Measurements from ENCODE around the gene SLC5A9.
"Not testable (repeated sequence)": the region's sequence is repeated elsewhere in the genome, so short reads cannot be mapped to it uniquely, and the experiment has no call there.

SLC5A9 gene

DNA sequence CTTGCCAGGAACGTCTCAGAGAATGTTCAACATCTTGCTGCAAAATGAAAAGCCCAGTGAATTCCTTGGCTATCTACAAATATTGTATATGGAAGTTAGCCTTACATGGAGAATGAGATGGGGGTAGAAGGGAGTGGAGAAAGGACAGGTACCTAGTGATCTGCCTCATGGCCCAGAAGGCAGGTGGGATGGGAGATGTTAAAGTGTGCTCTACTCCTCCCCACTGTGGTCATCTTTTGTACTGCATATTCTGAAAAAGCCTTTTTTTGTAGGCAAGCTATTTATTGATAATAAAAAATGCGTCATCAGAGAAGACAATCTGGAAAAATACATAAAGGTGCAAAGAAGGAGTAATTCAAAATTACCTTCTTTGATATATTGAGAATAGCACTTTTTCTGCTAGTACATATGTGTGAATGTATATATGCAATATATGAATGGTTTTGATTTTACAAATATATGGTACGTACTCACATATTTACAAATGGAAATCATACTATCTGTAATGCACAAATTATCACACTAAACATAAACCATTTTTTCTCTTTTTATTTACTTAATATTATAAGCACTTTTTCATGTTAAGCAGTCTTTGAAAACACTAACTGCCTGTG is 19.1 kb upstream of the SLC5A9 start:
- no peak for DNase-seq
- H3K9me3 Mint-ChIP-seq = no peaks in the 10 kb centered on the region
- peak in 1 of 2 donors; percentile 49 for ATAC-seq (replicated peaks)
- H3K27me3 Mint-ChIP-seq = peaks cover 8 to 11% of the 10 kb centered on the region in 2 donors
- H3K27ac Mint-ChIP-seq = no peak overlapping the region
- H3K4me3 Mint-ChIP-seq = no peak overlapping the region
- H3K36me3 Mint-ChIP-seq = no peaks in the 10 kb centered on the region
- peaks cover 0 to 4% of the 10 kb centered on the region in 2 donors for H3K4me1 Mint-ChIP-seq

- no peaks in the 10 kb centered on the region for H3K9me3 Mint-ChIP-seq
- no peak overlapping the region for H3K4me3 Mint-ChIP-seq
- ATAC-seq (replicated peaks) (no peak), DNase-seq (no peak)
- no peak overlapping the region for H3K27ac Mint-ChIP-seq
- no peaks in the 10 kb centered on the region for H3K36me3 Mint-ChIP-seq
- H3K4me1 Mint-ChIP-seq = peaks cover 0 to 4% of the 10 kb centered on the region in 2 donors
- H3K27me3 Mint-ChIP-seq = peaks cover 8 to 11% of the 10 kb centered on the region in 2 donors
Measured at GRCh38 chr1:48205522-48205921, 17.0 kb upstream of the SLC5A9 start.

DNA sequence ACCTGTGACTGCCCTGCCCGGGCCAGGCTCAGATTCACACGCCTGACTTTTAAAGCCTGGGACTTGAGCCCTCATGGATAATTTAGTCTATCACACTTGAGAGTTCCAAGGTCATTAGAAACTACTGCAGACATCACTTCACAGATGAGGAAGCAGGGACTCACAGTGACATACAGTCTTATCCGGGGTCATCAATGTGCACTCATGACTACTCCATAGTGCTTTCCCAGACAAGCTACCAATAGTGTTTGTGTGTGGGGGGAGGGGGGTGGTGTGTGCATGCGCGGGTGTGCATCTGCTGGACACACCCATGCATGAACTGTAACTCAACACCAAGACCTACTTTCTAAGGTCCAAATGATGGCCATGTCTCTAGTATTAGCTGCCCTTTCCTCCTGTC is 16.1 kb upstream of the SLC5A9 start:
- Mint-ChIP-seq H3K27ac (no peak overlapping the region), H3K4me1 (peaks cover 0 to 4% of the 10 kb centered on the region in 2 donors), H3K9me3 (no peaks in the 10 kb centered on the region), H3K4me3 (no peak overlapping the region), H3K36me3 (no peaks in the 10 kb centered on the region), H3K27me3 (peaks cover 2 to 7% of the 10 kb centered on the region in 2 donors)
- DNase-seq (no peak), ATAC-seq (replicated peaks) (no peak)

DNA sequence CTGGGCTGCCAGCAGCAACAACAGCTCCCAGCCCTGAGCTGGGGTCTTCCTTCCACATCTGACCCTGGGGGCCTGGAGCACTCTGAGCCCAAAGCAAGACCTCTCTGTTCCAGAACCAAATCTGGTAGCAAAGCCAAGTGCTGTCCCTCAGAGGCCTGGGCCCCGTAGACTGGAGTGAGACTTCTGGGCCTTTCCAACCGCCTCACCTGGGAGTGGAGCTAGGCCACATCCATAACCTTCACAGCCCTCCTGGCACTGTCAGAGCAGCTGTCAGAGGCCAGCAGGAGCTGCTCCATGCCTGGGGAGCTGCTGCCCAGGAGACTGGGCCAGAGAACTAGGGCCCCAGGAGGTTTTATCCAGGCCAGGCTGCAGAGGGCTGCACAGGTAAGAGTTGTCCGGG is 15.4 kb upstream of the SLC5A9 start:
- no peak overlapping the region for H3K27ac Mint-ChIP-seq
- H3K36me3 Mint-ChIP-seq = no peaks in the 10 kb centered on the region
- H3K4me1 Mint-ChIP-seq = peaks cover 0 to 4% of the 10 kb centered on the region in 2 donors
- H3K9me3 Mint-ChIP-seq = no peaks in the 10 kb centered on the region
- H3K4me3 Mint-ChIP-seq = no peak overlapping the region
- no peak for ATAC-seq (replicated peaks)
- peaks cover 0 to 4% of the 10 kb centered on the region in 2 donors for H3K27me3 Mint-ChIP-seq
- no peak for DNase-seq

- Mint-ChIP-seq H3K4me3 (no peak overlapping the region), H3K9me3 (no peaks in the 10 kb centered on the region), H3K27me3 (peaks cover 0 to under 1% of the 10 kb centered on the region in 2 donors), H3K36me3 (no peaks in the 10 kb centered on the region), H3K27ac (no peak overlapping the region), H3K4me1 (no peaks in the 10 kb centered on the region)
- ATAC-seq (replicated peaks) (no peak), DNase-seq (no peak)
Measured at GRCh38 chr1:48207536-48208075, 14.9 kb upstream of the SLC5A9 start.

- Mint-ChIP-seq H3K4me3 (no peak overlapping the region), H3K9me3 (no peaks in the 10 kb centered on the region), H3K4me1 (no peaks in the 10 kb centered on the region), H3K36me3 (no peaks in the 10 kb centered on the region), H3K27ac (no peak overlapping the region), H3K27me3 (peaks cover under 1 to 5% of the 10 kb centered on the region in 2 donors)
- ATAC-seq (replicated peaks) (no peak), DNase-seq (no peak)
Measured at GRCh38 chr1:48208251-48208650, 14.3 kb upstream of the SLC5A9 start.

- no peak for ATAC-seq (replicated peaks)
- Mint-ChIP-seq H3K27ac (no peak overlapping the region), H3K9me3 (no peaks in the 10 kb centered on the region), H3K4me3 (no peak overlapping the region), H3K4me1 (no peaks in the 10 kb centered on the region), H3K36me3 (no peaks in the 10 kb centered on the region), H3K27me3 (peaks cover 4 to 9% of the 10 kb centered on the region in 2 donors)
- no peak for DNase-seq
Measured at GRCh38 chr1:48208652-48209051, 13.9 kb upstream of the SLC5A9 start.

- not testable (repeated sequence) for DNase-seq; H3K4me1 Mint-ChIP-seq; H3K36me3 Mint-ChIP-seq; ATAC-seq (replicated peaks); H3K27ac Mint-ChIP-seq; H3K4me3 Mint-ChIP-seq; H3K9me3 Mint-ChIP-seq
- peaks cover 14 to 27% of the 10 kb centered on the region in 2 donors for H3K27me3 Mint-ChIP-seq
Measured at GRCh38 chr1:48213462-48213861, 9.1 kb upstream of the SLC5A9 start.

DNA sequence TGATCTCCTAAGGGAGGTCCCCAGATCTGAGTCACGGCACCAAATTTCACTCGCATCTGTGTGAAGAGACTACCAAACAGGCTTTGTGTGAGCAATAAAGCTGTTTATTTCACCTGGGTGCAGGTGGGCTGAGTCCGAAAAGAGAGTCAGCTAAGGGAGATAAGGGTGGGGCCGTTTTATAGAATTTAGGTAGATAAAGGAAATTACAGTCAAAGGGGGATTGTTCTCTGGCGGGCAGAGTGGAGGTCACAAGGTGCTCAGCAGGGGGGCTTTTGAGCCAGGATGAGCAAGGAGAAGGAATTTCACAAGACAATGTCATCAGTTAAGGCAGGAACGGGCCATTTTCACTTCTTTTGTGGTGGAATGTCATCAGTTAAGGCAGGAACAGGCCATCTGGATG is 8.2 kb upstream of the SLC5A9 start:
- H3K4me1 Mint-ChIP-seq; H3K4me3 Mint-ChIP-seq; H3K36me3 Mint-ChIP-seq; ATAC-seq (replicated peaks); H3K9me3 Mint-ChIP-seq; DNase-seq; H3K27ac Mint-ChIP-seq: not testable (repeated sequence)
- H3K27me3 Mint-ChIP-seq = peaks cover 14 to 27% of the 10 kb centered on the region in 2 donors

DNA sequence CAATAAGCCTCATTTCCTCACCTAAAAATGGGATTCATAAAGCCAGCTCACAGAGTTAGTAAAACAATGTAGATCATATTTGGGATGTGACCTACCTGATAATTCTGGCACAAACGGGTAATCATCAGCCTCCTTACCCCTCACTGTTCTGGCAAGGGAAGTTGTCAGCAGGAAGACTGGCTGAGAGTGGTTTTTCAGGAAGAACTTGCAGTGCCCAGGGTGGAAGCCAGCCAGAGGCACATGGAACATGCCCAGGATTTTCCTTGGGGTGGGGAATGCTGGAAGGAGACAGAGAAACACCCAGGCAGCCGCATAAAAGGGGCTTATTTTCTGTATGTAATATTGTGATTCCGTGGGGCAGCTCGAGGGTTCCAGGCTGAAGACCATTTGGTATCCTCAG is 7.7 kb upstream of the SLC5A9 start:
- DNase-seq (no peak), ATAC-seq (replicated peaks) (no peak)
- H3K27ac Mint-ChIP-seq = no peak overlapping the region
- peaks cover 14 to 27% of the 10 kb centered on the region in 2 donors for H3K27me3 Mint-ChIP-seq
- H3K36me3 Mint-ChIP-seq = no peaks in the 10 kb centered on the region
- H3K9me3 Mint-ChIP-seq = no peaks in the 10 kb centered on the region
- no peak overlapping the region for H3K4me3 Mint-ChIP-seq
- H3K4me1 Mint-ChIP-seq = no peaks in the 10 kb centered on the region

- no peaks in the 10 kb centered on the region for H3K9me3 Mint-ChIP-seq
- H3K4me3 Mint-ChIP-seq = no peak overlapping the region
- no peak overlapping the region for H3K27ac Mint-ChIP-seq
- H3K27me3 Mint-ChIP-seq = peaks cover 14 to 27% of the 10 kb centered on the region in 2 donors
- H3K36me3 Mint-ChIP-seq = no peaks in the 10 kb centered on the region
- ATAC-seq (replicated peaks) (no peak), DNase-seq (no peak)
- no peaks in the 10 kb centered on the region for H3K4me1 Mint-ChIP-seq
Measured at GRCh38 chr1:48215222-48215621, 7.3 kb upstream of the SLC5A9 start.

- no peaks in the 10 kb centered on the region for H3K4me1 Mint-ChIP-seq
- H3K9me3 Mint-ChIP-seq = no peaks in the 10 kb centered on the region
- no peak overlapping the region for H3K27ac Mint-ChIP-seq
- DNase-seq (no peak), ATAC-seq (replicated peaks) (no peak)
- peaks cover 14 to 27% of the 10 kb centered on the region in 2 donors for H3K27me3 Mint-ChIP-seq
- H3K4me3 Mint-ChIP-seq = no peak overlapping the region
- no peaks in the 10 kb centered on the region for H3K36me3 Mint-ChIP-seq
Measured at GRCh38 chr1:48215889-48216288, 6.6 kb upstream of the SLC5A9 start.

GRCh38 chr1:48216313-48216712 is 6.2 kb upstream of the SLC5A9 start:
- H3K27me3 Mint-ChIP-seq = peaks cover 14 to 27% of the 10 kb centered on the region in 2 donors
- H3K4me3 Mint-ChIP-seq = no peak overlapping the region
- H3K36me3 Mint-ChIP-seq = peaks cover 0 to 2% of the 10 kb centered on the region in 2 donors
- no peaks in the 10 kb centered on the region for H3K9me3 Mint-ChIP-seq
- H3K27ac Mint-ChIP-seq = no peak overlapping the region
- DNase-seq (no peak), ATAC-seq (replicated peaks) (no peak)
- H3K4me1 Mint-ChIP-seq = no peaks in the 10 kb centered on the region

GRCh38 chr1:48216941-48217340 is 5.6 kb upstream of the SLC5A9 start:
- Mint-ChIP-seq H3K27me3 (peaks cover 14 to 27% of the 10 kb centered on the region in 2 donors), H3K36me3 (peaks cover 0 to 2% of the 10 kb centered on the region in 2 donors), H3K27ac (no peak overlapping the region), H3K9me3 (no peaks in the 10 kb centered on the region), H3K4me1 (no peaks in the 10 kb centered on the region), H3K4me3 (no peak overlapping the region)
- DNase-seq = no peak
- ATAC-seq (replicated peaks) = no peak

GRCh38 chr1:48217856-48218255 is 4.7 kb upstream of the SLC5A9 start:
- H3K27me3 Mint-ChIP-seq = peaks cover 14 to 28% of the 10 kb centered on the region in 2 donors
- no peak overlapping the region for H3K27ac Mint-ChIP-seq
- H3K36me3 Mint-ChIP-seq = peaks cover 0 to 2% of the 10 kb centered on the region in 2 donors
- ATAC-seq (replicated peaks) = no peak
- H3K4me1 Mint-ChIP-seq = no peaks in the 10 kb centered on the region
- no peak overlapping the region for H3K4me3 Mint-ChIP-seq
- DNase-seq = no peak
- H3K9me3 Mint-ChIP-seq = no peaks in the 10 kb centered on the region
